OCI-LY7 (cell line): ENCODE measurements around the gene GNB5. TPM values are rescaled to one million over a fixed set of nuclear protein-coding genes. Genes with fewer than 3 reads are reported as not detected.

Experiments
- BruUV-seq: library from RNA; stranded (reverse); fragments of 400-500 nt; replicated peaks from 2 replicates; lab custom pipeline; 2021; lab: Mats Ljungman, UMichigan
- CTCF ChIA-PET: fragments of 300-600 bp; sonication (Branson Sonifier 250); formaldehyde crosslinking; loops from one replicate; lab custom pipeline; 2022; ENCODE audit warnings: antibody characterized with exemption; ENCODE audit not compliant: unreplicated experiment; lab: Charles Lee
- POLR2A ChIA-PET: fragments of 300-600 bp; sonication (Branson Sonifier 250); formaldehyde crosslinking; loops from one replicate; lab custom pipeline; 2022; ENCODE audit warnings: antibody characterized with exemption; lab: Charles Lee
- DNase-seq: peaks from one replicate; pipeline ENCODE4 v3.0.0-alpha.2; 2015; ENCODE audit warnings: low spot score
- H2AFZ ChIP-seq: fragments of 200-600 bp; sonication (generic), shearing (Covaris generic); 2 replicates; pipeline ENCODE4 v1.6.1; 2014; ENCODE audit warnings: mild to moderate bottlenecking, antibody characterized with exemption, low read length, moderate library complexity
- H3K27ac ChIP-seq: fragments of 200-600 bp; sonication (generic); 2 replicates; pipeline ENCODE4 v1.5.1; 2014; ENCODE audit warnings: mixed run types, low read depth, mild to moderate bottlenecking, moderate library complexity, low read length, inconsistent platforms; ENCODE audit not compliant: poor library complexity, severe bottlenecking
- H3K36me3 ChIP-seq: fragments of 200-600 bp; sonication (generic); 2 replicates; pipeline ENCODE4 v1.6.1; 2014; ENCODE audit warnings: mild to moderate bottlenecking, antibody characterized with exemption, low read length, moderate library complexity, mixed read lengths; ENCODE audit not compliant: insufficient read depth
- H3K4me1 ChIP-seq: fragments of 200-600 bp; sonication (generic); 2 replicates; pipeline ENCODE4 v1.5.1; 2014; ENCODE audit warnings: mild to moderate bottlenecking, low read length; ENCODE audit not compliant: insufficient read depth, poor library complexity, severe bottlenecking
- H3K4me2 ChIP-seq: fragments of 200-600 bp; sonication (generic); 2 replicates; pipeline ENCODE4 v1.6.1; 2014; ENCODE audit warnings: mild to moderate bottlenecking, low read length
- H3K4me3 ChIP-seq: fragments of 200-600 bp; sonication (generic); 2 replicates; pipeline ENCODE4 v1.5.1; 2014; ENCODE audit warnings: mild to moderate bottlenecking, low read depth, low read length; ENCODE audit not compliant: poor library complexity, severe bottlenecking
- H3K79me2 ChIP-seq: fragments of 200-600 bp; sonication (generic); 2 replicates; pipeline ENCODE4 v1.6.1; 2016; ENCODE audit warnings: low read depth, mild to moderate bottlenecking, low read length, moderate library complexity, mixed read lengths; ENCODE audit not compliant: insufficient read depth
- H3K9me2 ChIP-seq: fragments of 200-600 bp; sonication (generic); 2 replicates; pipeline ENCODE4 v1.6.1; 2016; ENCODE audit warnings: mild to moderate bottlenecking, low read length, mixed read lengths; ENCODE audit not compliant: insufficient read depth
- H3K9me3 ChIP-seq: fragments of 200-600 bp; sonication (generic); 2 replicates; pipeline ENCODE4 v1.6.1; 2014; ENCODE audit warnings: mild to moderate bottlenecking, mixed run types, low read length, mixed read lengths
- H4K20me1 ChIP-seq: fragments of 200-600 bp; sonication (generic); 2 replicates; pipeline ENCODE4 v1.6.1; 2014; ENCODE audit warnings: mild to moderate bottlenecking, antibody characterized with exemption, low read length, moderate library complexity, mixed read lengths; ENCODE audit not compliant: insufficient read depth
- EZH2phosphoT487 ChIP-seq: fragments of 200-600 bp; sonication (generic); IDR thresholded peaks from 2 replicates; pipeline ENCODE4 v1.6.1; 2018; ENCODE audit warnings: low read depth, borderline replicate concordance, mild to moderate bottlenecking, mixed run types, antibody characterized with exemption, low read length, moderate library complexity, mixed read lengths
- intact Hi-C: fragments of 100-400 bp; cut with micrococcal nuclease; formaldehyde crosslinking; loops from one replicate; pipeline ENCODE4 v1.10.0; 2022; ENCODE audit not compliant: unreplicated experiment
- total RNA-seq, 2 experiments: library from RNA; depleted of rRNA in 1 of 2; stranded (reverse); fragments of >200 nt in 1 of 2; shearing (Covaris generic) in 1 of 2; gene quantifications; 2 replicates each; pipeline ENCODE4 v1.2.3, GENCODE V29; 2014 to 2022
- TF ChIP-seq, protein P1 (sequence below): fragments of 200-600 bp; sonication (generic); conservative IDR thresholded peaks from 2 replicates; pipeline ENCODE4 v1.5.1; 2014; ENCODE audit warnings: mild to moderate bottlenecking, antibody characterized with exemption, low read length, moderate library complexity, mixed read lengths

Gene GNB5
- total RNA-seq, 2 experiments from 2014 or later: 49.0 to 53.9 TPM

DNA sequence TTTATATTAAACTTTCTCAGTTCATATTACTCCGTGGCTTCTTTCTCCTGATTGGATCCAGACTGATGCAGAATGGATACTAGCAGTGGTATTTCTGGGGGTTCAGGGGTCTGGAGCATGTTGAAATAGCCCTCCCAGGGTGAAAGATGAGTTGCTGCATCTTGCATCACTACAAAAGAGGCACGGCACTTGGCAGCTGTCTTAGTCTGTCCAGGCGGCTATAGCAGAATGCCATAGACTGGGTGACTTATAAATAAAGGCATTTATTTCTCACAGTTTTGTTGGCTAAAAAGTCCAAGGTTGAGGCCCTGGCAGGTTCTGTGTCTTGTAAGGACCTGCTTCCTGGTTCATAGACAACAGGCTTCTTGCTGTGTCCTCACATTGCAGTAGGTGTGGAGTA is 78.0 kb downstream of the GNB5 start:
- Histone ChIP-seq H3K4me2 (no peak overlapping the region), H3K9me2 (no peaks in the 10 kb centered on the region), H3K36me3 (no peaks in the 10 kb centered on the region), H2AFZ (no peak overlapping the region), H4K20me1 (no peaks in the 10 kb centered on the region), H3K27ac (no peak overlapping the region), H3K79me2 (no peaks in the 10 kb centered on the region), H3K4me3 (no peak overlapping the region), H3K4me1 (peaks cover 12% of the 10 kb centered on the region), H3K9me3 (no peaks in the 10 kb centered on the region)
- DNase-seq: no peak
- CTCF ChIA-PET: interaction anchor here (0.9 kb wide), 1 partner anchor 10 kb away, joined by 3 read pairs; no protein-coding TSS in a partner anchor
- BruUV-seq: no TSS peak
- intact Hi-C loops: no loop called here
- POLR2A ChIA-PET: interaction anchor here (0.7 kb wide), 1 partner anchor 10 kb away, joined by 5 read pairs; no protein-coding TSS in a partner anchor
- TF ChIP-seq, protein P1, sequence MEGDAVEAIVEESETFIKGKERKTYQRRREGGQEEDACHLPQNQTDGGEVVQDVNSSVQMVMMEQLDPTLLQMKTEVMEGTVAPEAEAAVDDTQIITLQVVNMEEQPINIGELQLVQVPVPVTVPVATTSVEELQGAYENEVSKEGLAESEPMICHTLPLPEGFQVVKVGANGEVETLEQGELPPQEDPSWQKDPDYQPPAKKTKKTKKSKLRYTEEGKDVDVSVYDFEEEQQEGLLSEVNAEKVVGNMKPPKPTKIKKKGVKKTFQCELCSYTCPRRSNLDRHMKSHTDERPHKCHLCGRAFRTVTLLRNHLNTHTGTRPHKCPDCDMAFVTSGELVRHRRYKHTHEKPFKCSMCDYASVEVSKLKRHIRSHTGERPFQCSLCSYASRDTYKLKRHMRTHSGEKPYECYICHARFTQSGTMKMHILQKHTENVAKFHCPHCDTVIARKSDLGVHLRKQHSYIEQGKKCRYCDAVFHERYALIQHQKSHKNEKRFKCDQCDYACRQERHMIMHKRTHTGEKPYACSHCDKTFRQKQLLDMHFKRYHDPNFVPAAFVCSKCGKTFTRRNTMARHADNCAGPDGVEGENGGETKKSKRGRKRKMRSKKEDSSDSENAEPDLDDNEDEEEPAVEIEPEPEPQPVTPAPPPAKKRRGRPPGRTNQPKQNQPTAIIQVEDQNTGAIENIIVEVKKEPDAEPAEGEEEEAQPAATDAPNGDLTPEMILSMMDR: no peak
- no peak for TF ChIP-seq EZH2phosphoT487

DNA sequence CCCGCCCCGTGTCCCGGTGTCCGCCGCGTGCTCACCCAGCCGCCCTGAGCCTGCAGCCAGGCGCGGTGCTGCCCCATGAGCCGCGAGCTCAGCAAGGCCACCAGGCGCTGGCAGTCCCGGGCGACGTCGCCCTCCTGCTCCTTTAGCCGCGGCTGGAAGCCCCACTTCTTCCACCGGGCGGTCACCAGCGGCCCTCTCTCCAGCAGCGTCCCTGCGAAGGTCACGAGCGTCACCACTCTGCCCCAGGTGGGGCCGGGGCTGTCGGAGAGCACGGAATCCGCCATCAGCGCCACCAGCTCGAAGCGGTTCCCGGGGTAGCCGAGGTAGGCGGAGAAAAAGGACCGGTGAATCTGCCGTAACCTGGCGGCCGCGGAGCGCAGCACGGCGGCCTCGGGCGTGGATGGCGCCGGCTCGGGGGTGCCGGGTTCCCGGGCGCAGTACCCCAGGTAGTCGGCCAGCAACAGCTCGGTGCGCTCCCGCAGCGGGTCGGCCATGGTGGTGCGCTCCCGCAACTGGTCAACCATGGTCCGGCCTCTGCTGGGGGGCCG is 78.9 kb downstream of the GNB5 start:
- ChIA-PET CTCF (interaction anchor here (0.6 kb wide), 1 partner anchor 1568 kb away, joined by 7 read pairs; no protein-coding TSS in a partner anchor), POLR2A (interaction anchor here (0.7 kb wide), 1 partner anchor 9 kb away, joined by 5 read pairs; no protein-coding TSS in a partner anchor)
- Histone ChIP-seq H3K9me3 (no peaks in the 10 kb centered on the region), H4K20me1 (no peaks in the 10 kb centered on the region), H3K79me2 (no peaks in the 10 kb centered on the region), H3K4me3 (no peak overlapping the region), H3K4me2 (peak overlapping the region; percentile 25; the same call in 1 of the 2 replicates), H2AFZ (no peak overlapping the region), H3K36me3 (no peaks in the 10 kb centered on the region), H3K9me2 (no peaks in the 10 kb centered on the region), H3K27ac (no peak overlapping the region), H3K4me1 (peaks cover 14% of the 10 kb centered on the region)
- no TSS peak for BruUV-seq
- intact Hi-C loops: no loop called here
- TF ChIP-seq, protein P1: no peak
- no peak for TF ChIP-seq EZH2phosphoT487
- no peak for DNase-seq
